ENCODE results near the gene TCAP. TPM values are rescaled to one million over a fixed set of nuclear protein-coding genes. Genes with fewer than 3 reads are reported as not detected.
"Not testable (repeated sequence)": the region's sequence is repeated elsewhere in the genome, so short reads cannot be mapped to it uniquely, and the experiment has no call there.

TCAP gene
- total RNA-seq, 1 donor: 0.36 TPM

DNA sequence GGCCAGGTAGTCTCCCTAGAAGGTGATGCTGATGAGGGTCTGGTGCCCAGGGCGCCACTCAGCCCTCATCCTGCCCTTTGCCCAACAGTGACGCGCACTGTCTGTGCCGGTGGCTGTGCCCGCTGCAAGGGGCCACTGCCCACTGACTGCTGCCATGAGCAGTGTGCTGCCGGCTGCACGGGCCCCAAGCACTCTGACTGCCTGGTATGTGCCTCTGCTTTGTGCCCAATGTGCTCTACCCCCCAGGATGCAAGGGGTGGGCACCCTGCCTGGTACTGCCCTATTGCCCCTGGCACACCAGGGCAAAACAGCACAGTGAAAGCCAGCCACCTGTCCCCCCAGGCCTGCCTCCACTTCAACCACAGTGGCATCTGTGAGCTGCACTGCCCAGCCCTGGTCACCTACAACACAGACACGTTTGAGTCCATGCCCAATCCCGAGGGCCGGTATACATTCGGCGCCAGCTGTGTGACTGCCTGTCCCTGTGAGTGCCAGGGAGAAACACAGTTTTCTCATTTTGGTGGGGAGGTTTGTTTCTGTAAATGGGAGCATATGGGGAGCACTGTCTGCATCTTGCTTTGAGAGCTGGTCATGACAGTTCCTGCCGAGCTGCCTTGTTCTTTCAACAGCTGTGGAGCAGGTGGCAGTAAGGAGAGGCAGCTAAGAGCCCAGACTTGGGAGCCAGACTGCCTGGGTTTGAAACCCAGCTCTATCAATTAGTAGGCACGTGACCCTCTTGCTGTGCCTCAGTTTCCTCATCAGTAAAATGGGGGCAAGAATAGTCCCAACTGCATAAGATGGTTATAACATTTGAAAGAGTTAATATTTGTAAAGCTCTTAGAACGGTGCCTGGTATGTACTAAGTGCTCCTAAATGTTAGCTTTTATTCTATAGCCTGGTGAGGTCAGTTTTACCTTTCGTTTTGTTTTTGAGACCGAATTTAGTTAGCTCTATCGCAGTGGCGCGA lies 45.1 kb downstream of the TCAP start:
- TF ChIP-seq, protein P1, sequence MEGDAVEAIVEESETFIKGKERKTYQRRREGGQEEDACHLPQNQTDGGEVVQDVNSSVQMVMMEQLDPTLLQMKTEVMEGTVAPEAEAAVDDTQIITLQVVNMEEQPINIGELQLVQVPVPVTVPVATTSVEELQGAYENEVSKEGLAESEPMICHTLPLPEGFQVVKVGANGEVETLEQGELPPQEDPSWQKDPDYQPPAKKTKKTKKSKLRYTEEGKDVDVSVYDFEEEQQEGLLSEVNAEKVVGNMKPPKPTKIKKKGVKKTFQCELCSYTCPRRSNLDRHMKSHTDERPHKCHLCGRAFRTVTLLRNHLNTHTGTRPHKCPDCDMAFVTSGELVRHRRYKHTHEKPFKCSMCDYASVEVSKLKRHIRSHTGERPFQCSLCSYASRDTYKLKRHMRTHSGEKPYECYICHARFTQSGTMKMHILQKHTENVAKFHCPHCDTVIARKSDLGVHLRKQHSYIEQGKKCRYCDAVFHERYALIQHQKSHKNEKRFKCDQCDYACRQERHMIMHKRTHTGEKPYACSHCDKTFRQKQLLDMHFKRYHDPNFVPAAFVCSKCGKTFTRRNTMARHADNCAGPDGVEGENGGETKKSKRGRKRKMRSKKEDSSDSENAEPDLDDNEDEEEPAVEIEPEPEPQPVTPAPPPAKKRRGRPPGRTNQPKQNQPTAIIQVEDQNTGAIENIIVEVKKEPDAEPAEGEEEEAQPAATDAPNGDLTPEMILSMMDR (IDR thresholded peaks at IDR 0.05; ENCODE audit: extremely low read depth, low read depth, low read length): no peak
- Histone ChIP-seq H3K79me2 (ENCODE audit: insufficient read depth, low read length) (peaks cover 14% of the 10 kb centered on the region), H4K20me1 (ENCODE audit: insufficient read depth, low read length) (peaks cover 18% of the 10 kb centered on the region), H3K4me3 (ENCODE audit: insufficient read depth, low read length) (no peak overlapping the region), H2AFZ (ENCODE audit: low read length) (no peak overlapping the region), H3K27ac (ENCODE audit: low read depth, low read length) (no peak overlapping the region), H3K36me3 (ENCODE audit: insufficient read depth, low read length) (peaks cover 45% of the 10 kb centered on the region), H3K9me3 (ENCODE audit: low read depth, low read length) (no peaks in the 10 kb centered on the region), H3K4me2 (ENCODE audit: insufficient read depth, low read length) (no peak overlapping the region), H3K4me1 (ENCODE audit: insufficient read depth, low read length) (no peaks in the 10 kb centered on the region), H3K27me3 (ENCODE audit: insufficient read depth, low read length) (no peaks in the 10 kb centered on the region)
- peak; percentile 64 for DNase-seq (ENCODE audit: insufficient read length, low spot score, missing footprints)

DNA sequence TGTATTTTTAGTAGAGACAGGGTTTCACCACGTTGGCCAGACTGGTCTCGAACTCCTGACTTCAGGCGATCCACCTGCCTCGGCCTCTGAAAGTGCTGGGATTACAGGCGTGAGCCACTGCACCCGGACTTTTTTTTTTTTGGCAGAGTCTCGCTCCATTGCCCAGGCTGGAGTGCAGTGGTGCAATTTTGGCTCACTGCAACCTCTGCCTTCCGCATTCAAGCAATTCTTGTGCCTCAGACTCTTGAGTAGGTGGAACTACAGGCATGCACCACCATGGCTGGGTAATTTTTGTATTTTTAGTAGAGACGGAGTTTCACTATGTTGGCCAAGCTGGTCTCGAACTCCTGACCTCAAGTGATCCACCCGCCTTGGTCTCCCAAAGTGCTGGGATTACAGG lies 45.9 kb downstream of the TCAP start:
- H3K4me1 ChIP-seq (ENCODE audit: insufficient read depth, low read length); H3K4me3 ChIP-seq (ENCODE audit: insufficient read depth, low read length); H3K9me3 ChIP-seq (ENCODE audit: low read depth, low read length); H3K27ac ChIP-seq (ENCODE audit: low read depth, low read length); H3K27me3 ChIP-seq (ENCODE audit: insufficient read depth, low read length); H2AFZ ChIP-seq (ENCODE audit: low read length); DNase-seq (ENCODE audit: insufficient read length, low spot score, missing footprints); H3K4me2 ChIP-seq (ENCODE audit: insufficient read depth, low read length); H3K79me2 ChIP-seq (ENCODE audit: insufficient read depth, low read length): not testable (repeated sequence)
- peaks cover 11% of the 10 kb centered on the region for H4K20me1 ChIP-seq (ENCODE audit: insufficient read depth, low read length)
- H3K36me3 ChIP-seq (ENCODE audit: insufficient read depth, low read length): peaks cover 51% of the 10 kb centered on the region

DNA sequence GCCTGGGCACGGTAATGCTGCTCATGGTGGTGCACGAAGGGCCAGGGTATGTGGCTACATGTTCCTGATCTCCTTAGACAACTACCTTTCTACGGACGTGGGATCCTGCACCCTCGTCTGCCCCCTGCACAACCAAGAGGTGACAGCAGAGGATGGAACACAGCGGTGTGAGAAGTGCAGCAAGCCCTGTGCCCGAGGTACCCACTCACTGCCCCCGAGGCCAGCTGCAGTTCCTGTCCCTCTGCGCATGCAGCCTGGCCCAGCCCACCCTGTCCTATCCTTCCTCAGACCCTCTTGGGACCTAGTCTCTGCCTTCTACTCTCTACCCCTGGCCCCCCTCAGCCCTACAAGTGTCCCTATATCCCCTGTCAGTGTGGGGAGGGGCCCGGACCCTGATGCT lies 46.7 kb downstream of the TCAP start:
- Histone ChIP-seq H4K20me1 (ENCODE audit: insufficient read depth, low read length) (peaks cover 4% of the 10 kb centered on the region), H3K79me2 (ENCODE audit: insufficient read depth, low read length) (no peaks in the 10 kb centered on the region), H3K27me3 (ENCODE audit: insufficient read depth, low read length) (no peaks in the 10 kb centered on the region), H3K4me3 (ENCODE audit: insufficient read depth, low read length) (no peak overlapping the region), H3K4me2 (ENCODE audit: insufficient read depth, low read length) (no peak overlapping the region), H3K9me3 (ENCODE audit: low read depth, low read length) (no peaks in the 10 kb centered on the region), H3K27ac (ENCODE audit: low read depth, low read length) (no peak overlapping the region), H2AFZ (ENCODE audit: low read length) (no peak overlapping the region), H3K36me3 (ENCODE audit: insufficient read depth, low read length) (peaks cover 55% of the 10 kb centered on the region), H3K4me1 (ENCODE audit: insufficient read depth, low read length) (no peaks in the 10 kb centered on the region)
- peak; percentile 36 for DNase-seq (ENCODE audit: insufficient read length, low spot score, missing footprints)
- TF ChIP-seq, protein P1 (IDR thresholded peaks at IDR 0.05; ENCODE audit: extremely low read depth, low read depth, low read length): no peak

DNA sequence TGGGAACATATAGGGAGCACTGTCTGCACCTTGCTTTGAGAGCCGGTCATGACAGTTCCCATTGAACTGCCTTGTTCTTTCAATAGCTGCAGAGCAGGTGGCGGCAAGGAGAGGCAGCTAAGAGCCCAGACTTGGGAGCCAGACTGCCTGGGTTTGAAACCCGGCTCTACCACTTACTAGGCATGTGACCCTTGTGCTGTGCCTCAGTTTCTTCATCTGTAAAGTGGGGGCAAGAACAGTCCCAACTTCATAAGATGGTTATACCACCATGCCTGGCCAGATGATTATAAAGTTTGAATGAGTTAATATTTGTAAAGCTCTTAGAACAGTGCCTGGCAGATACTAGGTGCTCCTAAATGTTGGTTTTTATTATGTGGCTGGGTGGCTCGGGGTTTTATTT lies 49.1 kb downstream of the TCAP start:
- no peak for DNase-seq (ENCODE audit: insufficient read length, low spot score, missing footprints)
- Histone ChIP-seq H3K4me2 (ENCODE audit: insufficient read depth, low read length) (no peak overlapping the region), H3K79me2 (ENCODE audit: insufficient read depth, low read length) (no peaks in the 10 kb centered on the region), H3K4me1 (ENCODE audit: insufficient read depth, low read length) (no peaks in the 10 kb centered on the region), H3K4me3 (ENCODE audit: insufficient read depth, low read length) (no peak overlapping the region), H3K9me3 (ENCODE audit: low read depth, low read length) (no peaks in the 10 kb centered on the region), H4K20me1 (ENCODE audit: insufficient read depth, low read length) (no peaks in the 10 kb centered on the region), H2AFZ (ENCODE audit: low read length) (no peak overlapping the region), H3K36me3 (ENCODE audit: insufficient read depth, low read length) (peaks cover 56% of the 10 kb centered on the region), H3K27me3 (ENCODE audit: insufficient read depth, low read length) (no peaks in the 10 kb centered on the region), H3K27ac (ENCODE audit: low read depth, low read length) (no peak overlapping the region)
- TF ChIP-seq, protein P1 (IDR thresholded peaks at IDR 0.05; ENCODE audit: extremely low read depth, low read depth, low read length): no peak
